T-helper 2 cell treated with Interferon-gamma antibody and Interleukin-4, amounts not matched to agents 5 μg/mL and 100 μg/mL, for 36 hours (primary cell): ENCODE data around the gene TMED8.
A peak's percentile ranks its signal among the peaks of the same experiment; 100 is the strongest.
"Not testable (repeated sequence)": the region's sequence is repeated elsewhere in the genome, so short reads cannot be mapped to it uniquely, and the experiment has no call there.

Source experiments
- DNase-seq: peaks from one replicate; pipeline ENCODE4 v3.0.0; 2021; ENCODE audit warnings: low spot score
- H3K27ac Mint-ChIP-seq: one replicate; pipeline ENCODE4 v1.8.0; 2021; ENCODE audit warnings: mild to moderate bottlenecking, mixed read lengths
- H3K27me3 Mint-ChIP-seq: one replicate; pipeline ENCODE4 v1.8.0; 2021; ENCODE audit warnings: low read depth, mixed read lengths
- H3K36me3 Mint-ChIP-seq: one replicate; pipeline ENCODE4 v1.8.0; 2021; ENCODE audit warnings: low read depth, mixed read lengths
- H3K4me1 Mint-ChIP-seq: one replicate; pipeline ENCODE4 v1.8.0; 2021; ENCODE audit warnings: low read depth, mixed read lengths
- H3K4me3 Mint-ChIP-seq: one replicate; pipeline ENCODE4 v1.8.0; 2022; ENCODE audit warnings: mild to moderate bottlenecking, moderate library complexity, mixed read lengths
- H3K9me3 Mint-ChIP-seq: one replicate; pipeline ENCODE4 v1.8.0; 2021; ENCODE audit warnings: mixed read lengths

Gene TMED8

GRCh38 chr14:77376771-77377501 is at the start of gene TMED8, which contains the start of gene SAMD15:
TSS of gene TMED8 (minus strand) at chr14:77377094. CDS start at chr14:77377053, 41 bp downstream.
TSS of gene SAMD15 (plus strand) at chr14:77377379. CDS start at chr14:77377419, 40 bp downstream.
- Mint-ChIP-seq H3K27me3 (peaks cover 6% of the 10 kb centered on the region), H3K4me3 (peak within 1 kb of the TSS; percentile 90), H3K4me1 (peaks cover 31% of the 10 kb centered on the region), H3K9me3 (peaks cover 4% of the 10 kb centered on the region), H3K27ac (peak within 1 kb of the TSS; percentile 91), H3K36me3 (peaks cover 28% of the 10 kb centered on the region)
- DNase-seq, result peak; percentile 82

- Mint-ChIP-seq H3K27me3 (no peaks in the 10 kb centered on the region), H3K4me3 (no peak overlapping the region), H3K36me3 (peaks cover 50% of the 10 kb centered on the region), H3K4me1 (no peaks in the 10 kb centered on the region), H3K27ac (no peak overlapping the region), H3K9me3 (no peaks in the 10 kb centered on the region)
- no peak for DNase-seq
Measured at GRCh38 chr14:77426396-77426795, 49.5 kb upstream of the TMED8 start.

- Mint-ChIP-seq H3K9me3 (peaks cover 4% of the 10 kb centered on the region), H3K36me3 (peaks cover 56% of the 10 kb centered on the region), H3K27me3 (no peaks in the 10 kb centered on the region), H3K27ac (no peak overlapping the region), H3K4me3 (no peak overlapping the region), H3K4me1 (no peaks in the 10 kb centered on the region)
- no peak for DNase-seq
Measured at GRCh38 chr14:77424862-77425261, 48.0 kb upstream of the TMED8 start.

- DNase-seq, result no peak
- H3K4me1 Mint-ChIP-seq, result no peaks in the 10 kb centered on the region
- H3K27ac Mint-ChIP-seq, result no peak within 1 kb of the TSS
- H3K4me3 Mint-ChIP-seq, result no peak within 1 kb of the TSS
- H3K27me3 Mint-ChIP-seq, result no peaks in the 10 kb centered on the region
- H3K9me3 Mint-ChIP-seq, result peaks cover 12% of the 10 kb centered on the region
- H3K36me3 Mint-ChIP-seq, result peaks cover 52% of the 10 kb centered on the region
Measured at GRCh38 chr14:77423423-77423822, 46.5 kb upstream of the TMED8 start, which contains the start of gene NOXRED1. TSS of gene NOXRED1 (minus strand) at chr14:77423523. CDS start at chr14:77422889, 634 bp downstream.

GRCh38 chr14:77421201-77421600 is 44.3 kb upstream of the TMED8 start:
- Mint-ChIP-seq H3K4me1 (no peaks in the 10 kb centered on the region), H3K9me3 (peaks cover 12% of the 10 kb centered on the region), H3K27ac (no peak overlapping the region), H3K27me3 (no peaks in the 10 kb centered on the region), H3K4me3 (no peak overlapping the region), H3K36me3 (peaks cover 36% of the 10 kb centered on the region)
- no peak for DNase-seq

- no peak for DNase-seq
- Mint-ChIP-seq H3K27me3 (no peaks in the 10 kb centered on the region), H3K4me3 (no peak overlapping the region), H3K27ac (no peak overlapping the region), H3K36me3 (peaks cover 15% of the 10 kb centered on the region), H3K9me3 (peaks cover 12% of the 10 kb centered on the region), H3K4me1 (no peaks in the 10 kb centered on the region)
Measured at GRCh38 chr14:77416836-77417235, 39.9 kb upstream of the TMED8 start.

- peaks cover 12% of the 10 kb centered on the region for H3K9me3 Mint-ChIP-seq
- H3K36me3 Mint-ChIP-seq, H3K4me3 Mint-ChIP-seq, DNase-seq, H3K4me1 Mint-ChIP-seq, H3K27me3 Mint-ChIP-seq, H3K27ac Mint-ChIP-seq: not testable (repeated sequence)
Measured at GRCh38 chr14:77416098-77416497, 39.2 kb upstream of the TMED8 start.

GRCh38 chr14:77415403-77416030 is 38.6 kb upstream of the TMED8 start:
- not testable (repeated sequence) for H3K27ac Mint-ChIP-seq, H3K4me1 Mint-ChIP-seq, H3K27me3 Mint-ChIP-seq, H3K4me3 Mint-ChIP-seq, H3K36me3 Mint-ChIP-seq, DNase-seq
- peaks cover 12% of the 10 kb centered on the region for H3K9me3 Mint-ChIP-seq

- DNase-seq, result no peak
- H3K4me3 Mint-ChIP-seq, result no peak overlapping the region
- no peak overlapping the region for H3K27ac Mint-ChIP-seq
- no peaks in the 10 kb centered on the region for H3K27me3 Mint-ChIP-seq
- peaks cover 17% of the 10 kb centered on the region for H3K4me1 Mint-ChIP-seq
- no peaks in the 10 kb centered on the region for H3K9me3 Mint-ChIP-seq
- H3K36me3 Mint-ChIP-seq, result no peaks in the 10 kb centered on the region
Measured at GRCh38 chr14:77409131-77409533, 32.2 kb upstream of the TMED8 start.

- Mint-ChIP-seq H3K36me3 (no peaks in the 10 kb centered on the region), H3K4me3 (peak overlapping the region; percentile 23), H3K27ac (no peak overlapping the region), H3K9me3 (no peaks in the 10 kb centered on the region), H3K27me3 (no peaks in the 10 kb centered on the region), H3K4me1 (peaks cover 17% of the 10 kb centered on the region)
- no peak for DNase-seq
Measured at GRCh38 chr14:77407158-77407557, 30.3 kb upstream of the TMED8 start.

GRCh38 chr14:77406718-77407117 is 29.8 kb upstream of the TMED8 start:
- Mint-ChIP-seq H3K4me1 (peaks cover 17% of the 10 kb centered on the region), H3K36me3 (no peaks in the 10 kb centered on the region), H3K27me3 (no peaks in the 10 kb centered on the region), H3K27ac (no peak overlapping the region), H3K9me3 (no peaks in the 10 kb centered on the region), H3K4me3 (peak overlapping the region; percentile 23)
- DNase-seq, result no peak

GRCh38 chr14:77406086-77406485 is 29.2 kb upstream of the TMED8 start:
- peaks cover 17% of the 10 kb centered on the region for H3K4me1 Mint-ChIP-seq
- H3K4me3 Mint-ChIP-seq, result no peak overlapping the region
- no peaks in the 10 kb centered on the region for H3K27me3 Mint-ChIP-seq
- no peak for DNase-seq
- H3K27ac Mint-ChIP-seq, result no peak overlapping the region
- no peaks in the 10 kb centered on the region for H3K36me3 Mint-ChIP-seq
- no peaks in the 10 kb centered on the region for H3K9me3 Mint-ChIP-seq

- H3K27ac Mint-ChIP-seq, result no peak overlapping the region
- H3K36me3 Mint-ChIP-seq, result no peaks in the 10 kb centered on the region
- H3K9me3 Mint-ChIP-seq, result no peaks in the 10 kb centered on the region
- no peak for DNase-seq
- no peaks in the 10 kb centered on the region for H3K27me3 Mint-ChIP-seq
- no peak overlapping the region for H3K4me3 Mint-ChIP-seq
- H3K4me1 Mint-ChIP-seq, result peaks cover 17% of the 10 kb centered on the region
Measured at GRCh38 chr14:77403768-77404167, 26.9 kb upstream of the TMED8 start.

GRCh38 chr14:77400216-77400615 is 23.3 kb upstream of the TMED8 start:
- H3K9me3 Mint-ChIP-seq, result no peaks in the 10 kb centered on the region
- no peak overlapping the region for H3K27ac Mint-ChIP-seq
- no peaks in the 10 kb centered on the region for H3K36me3 Mint-ChIP-seq
- H3K4me3 Mint-ChIP-seq, result no peak overlapping the region
- DNase-seq, result no peak
- H3K27me3 Mint-ChIP-seq, result no peaks in the 10 kb centered on the region
- H3K4me1 Mint-ChIP-seq, result no peaks in the 10 kb centered on the region
